ENCODE data around the gene ARHGAP6.

DNA sequence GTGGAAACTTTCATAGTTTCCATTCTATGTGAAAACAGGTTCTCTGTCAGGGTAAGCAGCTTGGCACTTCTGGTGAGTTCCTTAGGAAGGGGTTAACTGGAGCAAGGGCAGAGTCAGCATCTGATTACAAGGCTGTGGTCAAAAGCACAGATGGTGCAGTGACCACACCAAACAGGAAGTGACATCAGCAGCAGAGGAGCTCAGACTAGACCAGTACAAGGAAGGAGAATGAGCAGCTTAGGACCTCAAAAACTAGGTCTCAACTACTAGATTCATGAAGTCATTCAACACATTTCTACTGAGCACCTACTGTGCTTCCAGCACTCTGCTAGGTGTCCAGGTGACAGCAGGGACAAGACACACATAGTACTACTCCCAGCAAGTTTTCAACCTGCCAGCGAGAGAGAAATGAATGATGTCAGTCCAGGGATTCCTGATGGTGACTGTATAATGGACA is 242.3 kb downstream of the ARHGAP6 start:
- no peak for TF ChIP-seq POLR2A (IDR thresholded peaks at IDR 0.05)
- TF ChIP-seq, protein P1, sequence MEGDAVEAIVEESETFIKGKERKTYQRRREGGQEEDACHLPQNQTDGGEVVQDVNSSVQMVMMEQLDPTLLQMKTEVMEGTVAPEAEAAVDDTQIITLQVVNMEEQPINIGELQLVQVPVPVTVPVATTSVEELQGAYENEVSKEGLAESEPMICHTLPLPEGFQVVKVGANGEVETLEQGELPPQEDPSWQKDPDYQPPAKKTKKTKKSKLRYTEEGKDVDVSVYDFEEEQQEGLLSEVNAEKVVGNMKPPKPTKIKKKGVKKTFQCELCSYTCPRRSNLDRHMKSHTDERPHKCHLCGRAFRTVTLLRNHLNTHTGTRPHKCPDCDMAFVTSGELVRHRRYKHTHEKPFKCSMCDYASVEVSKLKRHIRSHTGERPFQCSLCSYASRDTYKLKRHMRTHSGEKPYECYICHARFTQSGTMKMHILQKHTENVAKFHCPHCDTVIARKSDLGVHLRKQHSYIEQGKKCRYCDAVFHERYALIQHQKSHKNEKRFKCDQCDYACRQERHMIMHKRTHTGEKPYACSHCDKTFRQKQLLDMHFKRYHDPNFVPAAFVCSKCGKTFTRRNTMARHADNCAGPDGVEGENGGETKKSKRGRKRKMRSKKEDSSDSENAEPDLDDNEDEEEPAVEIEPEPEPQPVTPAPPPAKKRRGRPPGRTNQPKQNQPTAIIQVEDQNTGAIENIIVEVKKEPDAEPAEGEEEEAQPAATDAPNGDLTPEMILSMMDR (IDR thresholded peaks at IDR 0.05): no peak

Measured in uterus (tissue), 2 donors.